ENCODE data around the gene NEDD4.

Gene NEDD4

GRCh38 chr15:56017920-56018319 lies 24.5 kb upstream of the NEDD4 start:
- no peaks in the 10 kb centered on the region for H3K79me1 ChIP-seq (ENCODE audit: low read length)
- no peak overlapping the region for H3K4me3 ChIP-seq (ENCODE audit: low read depth, low read length)
- H3K23ac ChIP-seq (ENCODE audit: low read length): no peak overlapping the region
- no peaks in the 10 kb centered on the region for H3K27me3 ChIP-seq (ENCODE audit: insufficient read depth, low read length)
- H3K14ac ChIP-seq (ENCODE audit: low read length): no peak overlapping the region
- no peak overlapping the region for H2BK12ac ChIP-seq (ENCODE audit: low read length)
- H3K9me3 ChIP-seq (ENCODE audit: insufficient read depth, low read depth, low read length): no peaks in the 10 kb centered on the region
- no peak overlapping the region for H3K27ac ChIP-seq (ENCODE audit: low read depth, low read length)
- no peak overlapping the region for H2AK5ac ChIP-seq (ENCODE audit: low read length)
- H4K91ac ChIP-seq (ENCODE audit: low read depth, low read length): no peak overlapping the region
- WGBS (ENCODE audit: extremely low coverage, insufficient coverage, insufficient read length): no CpG with 5 or more reads among the region's 1 CpG
- no peaks in the 10 kb centered on the region for H3K36me3 ChIP-seq (ENCODE audit: control insufficient read depth in 1 of 2, insufficient read depth in 2 of 2, low read length in 2 of 2)
- no peak overlapping the region for H4K12ac ChIP-seq (ENCODE audit: low read depth, low read length)
- no peak overlapping the region for H2BK120ac ChIP-seq (ENCODE audit: insufficient read depth, low read length, poor library complexity)
- no peak overlapping the region for H2BK5ac ChIP-seq (ENCODE audit: low read depth, low read length, poor library complexity)
- no peak overlapping the region for H4K8ac ChIP-seq (ENCODE audit: low read depth, low read length)
- H3K9ac ChIP-seq (ENCODE audit: low read length): no peak overlapping the region
- H3K79me2 ChIP-seq (ENCODE audit: control insufficient read depth, insufficient read depth, low read length, poor library complexity): no peaks in the 10 kb centered on the region
- no peak overlapping the region for H3K4ac ChIP-seq (ENCODE audit: low read depth, low read length)
- H3K4me1 ChIP-seq (ENCODE audit: control insufficient read depth in 1 of 2, insufficient read depth in 2 of 2, low read length in 2 of 2): no peaks in the 10 kb centered on the region
- H2AFZ ChIP-seq (ENCODE audit: insufficient read depth, low read length, poor library complexity): no peak overlapping the region
- no peak overlapping the region for H3K18ac ChIP-seq (ENCODE audit: low read length)
- no peak overlapping the region for H3K4me2 ChIP-seq (ENCODE audit: low read length)
- no peak for DNase-seq

- H3K79me1 ChIP-seq (ENCODE audit: low read length): no peaks in the 10 kb centered on the region
- H3K79me2 ChIP-seq (ENCODE audit: control insufficient read depth, insufficient read depth, low read length, poor library complexity): no peaks in the 10 kb centered on the region
- H3K18ac ChIP-seq (ENCODE audit: low read length): no peak overlapping the region
- no peaks in the 10 kb centered on the region for H3K36me3 ChIP-seq (ENCODE audit: control insufficient read depth in 1 of 2, insufficient read depth in 2 of 2, low read length in 2 of 2)
- H4K8ac ChIP-seq (ENCODE audit: low read depth, low read length): no peak overlapping the region
- H3K23ac ChIP-seq (ENCODE audit: low read length): no peak overlapping the region
- H3K4ac ChIP-seq (ENCODE audit: low read depth, low read length): no peak overlapping the region
- no peak for DNase-seq
- no peak overlapping the region for H2BK12ac ChIP-seq (ENCODE audit: low read length)
- no peak overlapping the region for H4K12ac ChIP-seq (ENCODE audit: low read depth, low read length)
- H3K14ac ChIP-seq (ENCODE audit: low read length): no peak overlapping the region
- no peak overlapping the region for H3K9ac ChIP-seq (ENCODE audit: low read length)
- no peak overlapping the region for H3K4me2 ChIP-seq (ENCODE audit: low read length)
- no peak overlapping the region for H4K91ac ChIP-seq (ENCODE audit: low read depth, low read length)
- no peaks in the 10 kb centered on the region for H3K4me1 ChIP-seq (ENCODE audit: control insufficient read depth in 1 of 2, insufficient read depth in 2 of 2, low read length in 2 of 2)
- H3K9me3 ChIP-seq (ENCODE audit: insufficient read depth, low read depth, low read length): no peaks in the 10 kb centered on the region
- H2BK5ac ChIP-seq (ENCODE audit: low read depth, low read length, poor library complexity): no peak overlapping the region
- no peak overlapping the region for H3K4me3 ChIP-seq (ENCODE audit: low read depth, low read length)
- H2AFZ ChIP-seq (ENCODE audit: insufficient read depth, low read length, poor library complexity): no peak overlapping the region
- H2AK5ac ChIP-seq (ENCODE audit: low read length): no peak overlapping the region
- no peak overlapping the region for H3K27ac ChIP-seq (ENCODE audit: low read depth, low read length)
- WGBS (ENCODE audit: extremely low coverage, insufficient coverage, insufficient read length): no CpG with 5 or more reads among the region's 5 CpGs
- H2BK120ac ChIP-seq (ENCODE audit: insufficient read depth, low read length, poor library complexity): no peak overlapping the region
- no peaks in the 10 kb centered on the region for H3K27me3 ChIP-seq (ENCODE audit: insufficient read depth, low read length)
Observed at GRCh38 chr15:56017511-56017910, 24.1 kb upstream of the NEDD4 start.

- Histone ChIP-seq H3K23ac (ENCODE audit: low read length) (no peak overlapping the region), H2BK5ac (ENCODE audit: low read depth, low read length, poor library complexity) (no peak overlapping the region), H3K18ac (ENCODE audit: low read length) (no peak overlapping the region), H2BK12ac (ENCODE audit: low read length) (no peak overlapping the region), H4K12ac (ENCODE audit: low read depth, low read length) (no peak overlapping the region), H3K79me2 (ENCODE audit: control insufficient read depth, insufficient read depth, low read length, poor library complexity) (no peaks in the 10 kb centered on the region), H3K27ac (ENCODE audit: low read depth, low read length) (no peak overlapping the region), H2AK5ac (ENCODE audit: low read length) (no peak overlapping the region), H3K4me3 (ENCODE audit: low read depth, low read length) (no peak overlapping the region), H3K36me3 (ENCODE audit: control insufficient read depth in 1 of 2, insufficient read depth in 2 of 2, low read length in 2 of 2) (no peaks in the 10 kb centered on the region), H3K14ac (ENCODE audit: low read length) (no peak overlapping the region), H3K4ac (ENCODE audit: low read depth, low read length) (no peak overlapping the region), H4K8ac (ENCODE audit: low read depth, low read length) (no peak overlapping the region), H3K9me3 (ENCODE audit: insufficient read depth, low read depth, low read length) (no peaks in the 10 kb centered on the region), H3K4me2 (ENCODE audit: low read length) (no peak overlapping the region), H3K27me3 (ENCODE audit: insufficient read depth, low read length) (no peaks in the 10 kb centered on the region), H2BK120ac (ENCODE audit: insufficient read depth, low read length, poor library complexity) (no peak overlapping the region), H3K79me1 (ENCODE audit: low read length) (no peaks in the 10 kb centered on the region), H3K9ac (ENCODE audit: low read length) (peak overlapping the region; percentile 58), H2AFZ (ENCODE audit: insufficient read depth, low read length, poor library complexity) (no peak overlapping the region), H3K4me1 (ENCODE audit: control insufficient read depth in 1 of 2, insufficient read depth in 2 of 2, low read length in 2 of 2) (no peaks in the 10 kb centered on the region), H4K91ac (ENCODE audit: low read depth, low read length) (no peak overlapping the region)
- no peak for DNase-seq
- WGBS (ENCODE audit: extremely low coverage, insufficient coverage, insufficient read length): 100% methylated on average over 1 of the region's 3 CpGs
Observed at GRCh38 chr15:56016281-56016680, 22.9 kb upstream of the NEDD4 start.

GRCh38 chr15:56014677-56015076 lies 21.3 kb upstream of the NEDD4 start:
- no peaks in the 10 kb centered on the region for H3K27me3 ChIP-seq (ENCODE audit: insufficient read depth, low read length)
- H3K4ac ChIP-seq (ENCODE audit: low read depth, low read length): no peak overlapping the region
- H2BK120ac ChIP-seq (ENCODE audit: insufficient read depth, low read length, poor library complexity): no peak overlapping the region
- no peak overlapping the region for H4K12ac ChIP-seq (ENCODE audit: low read depth, low read length)
- DNase-seq: no peak
- no peak overlapping the region for H3K18ac ChIP-seq (ENCODE audit: low read length)
- no peak overlapping the region for H3K4me2 ChIP-seq (ENCODE audit: low read length)
- H3K79me2 ChIP-seq (ENCODE audit: control insufficient read depth, insufficient read depth, low read length, poor library complexity): no peaks in the 10 kb centered on the region
- no peak overlapping the region for H2AFZ ChIP-seq (ENCODE audit: insufficient read depth, low read length, poor library complexity)
- no peak overlapping the region for H3K9ac ChIP-seq (ENCODE audit: low read length)
- no peak overlapping the region for H3K27ac ChIP-seq (ENCODE audit: low read depth, low read length)
- no peaks in the 10 kb centered on the region for H3K79me1 ChIP-seq (ENCODE audit: low read length)
- no peak overlapping the region for H3K23ac ChIP-seq (ENCODE audit: low read length)
- no peak overlapping the region for H3K4me3 ChIP-seq (ENCODE audit: low read depth, low read length)
- H2BK5ac ChIP-seq (ENCODE audit: low read depth, low read length, poor library complexity): no peak overlapping the region
- no peak overlapping the region for H4K91ac ChIP-seq (ENCODE audit: low read depth, low read length)
- H2AK5ac ChIP-seq (ENCODE audit: low read length): no peak overlapping the region
- no peak overlapping the region for H2BK12ac ChIP-seq (ENCODE audit: low read length)
- H3K4me1 ChIP-seq (ENCODE audit: control insufficient read depth in 1 of 2, insufficient read depth in 2 of 2, low read length in 2 of 2): no peaks in the 10 kb centered on the region
- H4K8ac ChIP-seq (ENCODE audit: low read depth, low read length): no peak overlapping the region
- no peak overlapping the region for H3K14ac ChIP-seq (ENCODE audit: low read length)
- no CpG with 5 or more reads among the region's 4 CpGs for WGBS (ENCODE audit: extremely low coverage, insufficient coverage, insufficient read length)
- no peaks in the 10 kb centered on the region for H3K36me3 ChIP-seq (ENCODE audit: control insufficient read depth in 1 of 2, insufficient read depth in 2 of 2, low read length in 2 of 2)
- H3K9me3 ChIP-seq (ENCODE audit: insufficient read depth, low read depth, low read length): no peaks in the 10 kb centered on the region
